Transverse colon (tissue), 4 donors: Measurements from ENCODE around the gene PLIN4.

Experiments used
- POLR2A ChIP-seq: fragments of 450-650 bp; IDR thresholded peaks from one replicate; pipeline ENCODE4 v1.6.1; 2016; ENCODE audit warnings: antibody characterized with exemption, mild to moderate bottlenecking, moderate library complexity
- POLR2AphosphoS5 ChIP-seq, 3 donors: sonication (generic); formaldehyde crosslinking; IDR thresholded peaks; one replicate each; pipeline ENCODE4 v1.6.1; 2016; ENCODE audit warnings: antibody characterized with exemption in 3 of 3
- TF ChIP-seq, protein P1 (sequence below), 5 experiments: fragments of 200-600 bp in 3 of 5; fragments of 450-650 bp in 2 of 5; sonication (generic) in 3 of 5; IDR thresholded peaks; 1 replicate in 2 of 5; 2 replicates in 3 of 5; pipeline ENCODE4 v1.5.1; 2016 to 2017; ENCODE audit warnings: antibody characterized with exemption in 5 of 5, inconsistent platforms in 3 of 5, mild to moderate bottlenecking in 2 of 5, moderate library complexity in 1 of 5

DNA sequence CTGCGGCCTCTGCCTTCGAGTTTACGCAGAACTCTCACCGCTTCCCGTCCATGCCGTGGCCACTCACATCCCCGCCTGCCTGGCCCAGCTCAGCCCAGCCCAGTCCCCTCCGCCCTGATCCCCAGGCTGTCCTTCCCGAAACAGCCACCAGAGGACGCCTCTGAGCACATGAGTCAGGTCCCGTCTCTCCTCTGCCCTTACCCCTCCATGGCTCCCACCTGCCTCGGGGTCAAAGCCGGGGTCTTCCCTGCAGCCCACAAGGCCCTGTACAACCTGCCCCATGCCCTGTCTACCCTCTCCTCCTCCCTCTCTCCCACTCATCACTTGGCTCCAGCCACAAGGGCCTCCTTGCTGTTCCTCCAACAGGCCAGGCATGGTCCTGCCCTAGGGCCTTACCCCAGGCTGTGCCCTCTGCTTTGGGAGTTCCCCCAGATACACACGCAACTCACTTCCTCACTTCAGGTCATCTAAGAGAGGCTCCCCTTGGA lies 49.3 kb upstream of the PLIN4 start:
- TF ChIP-seq, protein P1, sequence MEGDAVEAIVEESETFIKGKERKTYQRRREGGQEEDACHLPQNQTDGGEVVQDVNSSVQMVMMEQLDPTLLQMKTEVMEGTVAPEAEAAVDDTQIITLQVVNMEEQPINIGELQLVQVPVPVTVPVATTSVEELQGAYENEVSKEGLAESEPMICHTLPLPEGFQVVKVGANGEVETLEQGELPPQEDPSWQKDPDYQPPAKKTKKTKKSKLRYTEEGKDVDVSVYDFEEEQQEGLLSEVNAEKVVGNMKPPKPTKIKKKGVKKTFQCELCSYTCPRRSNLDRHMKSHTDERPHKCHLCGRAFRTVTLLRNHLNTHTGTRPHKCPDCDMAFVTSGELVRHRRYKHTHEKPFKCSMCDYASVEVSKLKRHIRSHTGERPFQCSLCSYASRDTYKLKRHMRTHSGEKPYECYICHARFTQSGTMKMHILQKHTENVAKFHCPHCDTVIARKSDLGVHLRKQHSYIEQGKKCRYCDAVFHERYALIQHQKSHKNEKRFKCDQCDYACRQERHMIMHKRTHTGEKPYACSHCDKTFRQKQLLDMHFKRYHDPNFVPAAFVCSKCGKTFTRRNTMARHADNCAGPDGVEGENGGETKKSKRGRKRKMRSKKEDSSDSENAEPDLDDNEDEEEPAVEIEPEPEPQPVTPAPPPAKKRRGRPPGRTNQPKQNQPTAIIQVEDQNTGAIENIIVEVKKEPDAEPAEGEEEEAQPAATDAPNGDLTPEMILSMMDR (IDR thresholded peaks at IDR 0.05): peak; percentile 58 to 77 (median 72)
- TF ChIP-seq POLR2A (no peak), POLR2AphosphoS5 (IDR thresholded peaks at IDR 0.05) (no peak)
